NB4 (cell line): ENCODE data around the gene WDR81.

Experiments
- MYC ChIP-seq: IDR thresholded peaks from 2 replicates; pipeline ENCODE4 v1.6.1; 2011; ENCODE audit warnings: low read depth, low read length
- POLR2A ChIP-seq: IDR thresholded peaks from 2 replicates; pipeline ENCODE4 v1.6.1; 2011; ENCODE audit warnings: mild to moderate bottlenecking; ENCODE audit not compliant: insufficient read length; ENCODE audit errors: extremely low read depth
- TF ChIP-seq, protein P1 (sequence below): IDR thresholded peaks from one replicate; pipeline ENCODE4 v1.5.1; 2012; ENCODE audit warnings: low read depth, low read length

- no peak for TF ChIP-seq POLR2A
- TF ChIP-seq, protein P1, sequence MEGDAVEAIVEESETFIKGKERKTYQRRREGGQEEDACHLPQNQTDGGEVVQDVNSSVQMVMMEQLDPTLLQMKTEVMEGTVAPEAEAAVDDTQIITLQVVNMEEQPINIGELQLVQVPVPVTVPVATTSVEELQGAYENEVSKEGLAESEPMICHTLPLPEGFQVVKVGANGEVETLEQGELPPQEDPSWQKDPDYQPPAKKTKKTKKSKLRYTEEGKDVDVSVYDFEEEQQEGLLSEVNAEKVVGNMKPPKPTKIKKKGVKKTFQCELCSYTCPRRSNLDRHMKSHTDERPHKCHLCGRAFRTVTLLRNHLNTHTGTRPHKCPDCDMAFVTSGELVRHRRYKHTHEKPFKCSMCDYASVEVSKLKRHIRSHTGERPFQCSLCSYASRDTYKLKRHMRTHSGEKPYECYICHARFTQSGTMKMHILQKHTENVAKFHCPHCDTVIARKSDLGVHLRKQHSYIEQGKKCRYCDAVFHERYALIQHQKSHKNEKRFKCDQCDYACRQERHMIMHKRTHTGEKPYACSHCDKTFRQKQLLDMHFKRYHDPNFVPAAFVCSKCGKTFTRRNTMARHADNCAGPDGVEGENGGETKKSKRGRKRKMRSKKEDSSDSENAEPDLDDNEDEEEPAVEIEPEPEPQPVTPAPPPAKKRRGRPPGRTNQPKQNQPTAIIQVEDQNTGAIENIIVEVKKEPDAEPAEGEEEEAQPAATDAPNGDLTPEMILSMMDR, result no peak
- TF ChIP-seq MYC, result no peak
These were observed 13.5 kb upstream of the WDR81 start for GRCh38 chr17:1710807-1711553.
